ENCODE results near the gene PARD6A.
A peak's percentile ranks its signal among the peaks of the same experiment; 100 is the strongest.

PARD6A gene

GRCh38 chr16:67654403-67654911, 6.3 kb upstream of the PARD6A start:
- no peak for DNase-seq

- no peak for DNase-seq
Observed at GRCh38 chr16:67655363-67655762, 5.4 kb upstream of the PARD6A start.

- no peak for DNase-seq
Observed at GRCh38 chr16:67656344-67657016, 4.3 kb upstream of the PARD6A start.

GRCh38 chr16:67657017-67657608, 3.6 kb upstream of the PARD6A start:
- no peak for DNase-seq

- no peak for DNase-seq
Observed at GRCh38 chr16:67657751-67658518, 2.8 kb upstream of the PARD6A start.

GRCh38 chr16:67658849-67659674, 1.7 kb upstream of the PARD6A start:
- no peak for DNase-seq

GRCh38 chr16:67659675-67660563, 841 bp upstream of the PARD6A start, which contains the start of gene ACD:
Gene ACD, minus strand, starts transcription at chr16:67660260. Its CDS starts 40 bp downstream, at chr16:67660220.
- DNase-seq, result peak; percentile 98

- no peak for DNase-seq
Observed at GRCh38 chr16:67661101-67661761, 471 bp downstream of the PARD6A start.

GRCh38 chr16:67661886-67662652, 1.3 kb downstream of the PARD6A start:
- no peak for DNase-seq

- DNase-seq, result no peak
Observed at GRCh38 chr16:67662653-67663010, 1.9 kb downstream of the PARD6A start.

- DNase-seq, result peak; percentile 75
Observed at GRCh38 chr16:67663151-67663876, 2.6 kb downstream of the PARD6A start.

- DNase-seq, result no peak
Observed at GRCh38 chr16:67663877-67664222, 3.1 kb downstream of the PARD6A start.

GRCh38 chr16:67664258-67664657, 3.5 kb downstream of the PARD6A start:
- DNase-seq, result no peak

- no peak for DNase-seq
Observed at GRCh38 chr16:67664871-67665270, 4.1 kb downstream of the PARD6A start.

- DNase-seq, result no peak
Observed at GRCh38 chr16:67665598-67665997, 4.8 kb downstream of the PARD6A start.

- DNase-seq, result no peak
Observed at GRCh38 chr16:67666032-67666551, 5.3 kb downstream of the PARD6A start.

GRCh38 chr16:67666559-67667452, 6.0 kb downstream of the PARD6A start, which contains the start of the genes C16orf86 and ENKD1:
Gene C16orf86, plus strand, starts transcription at chr16:67666814. Its CDS starts 157 bp downstream, at chr16:67666971.
Gene ENKD1, minus strand, starts transcription at chr16:67666750. Its CDS starts 308 bp downstream, at chr16:67666442.
- DNase-seq, result peak; percentile 93

GRCh38 chr16:67667453-67667816, 6.7 kb downstream of the PARD6A start:
- DNase-seq, result no peak

Data from activated effector memory CD4-positive, alpha-beta T cell treated with anti-CD3 and anti-CD28 coated beads, Interleukin-2, amount 50 U/mL, for 16 hours (primary cell).